PC-9 (cell line): ENCODE data around the gene UBE2G1.

Experiments used
- EZH2 ChIP-seq: fragments of 200-600 bp; sonication (generic); IDR thresholded peaks from 2 replicates; pipeline ENCODE4 v1.8.0; 2017; ENCODE audit warnings: antibody characterized with exemption, low read depth
- TF ChIP-seq, protein P1 (sequence below): fragments of 200-600 bp; sonication (generic); conservative IDR thresholded peaks from 2 replicates; pipeline ENCODE4 v1.6.1; 2017; ENCODE audit warnings: mixed run types, antibody characterized with exemption, mild to moderate bottlenecking, moderate library complexity

DNA sequence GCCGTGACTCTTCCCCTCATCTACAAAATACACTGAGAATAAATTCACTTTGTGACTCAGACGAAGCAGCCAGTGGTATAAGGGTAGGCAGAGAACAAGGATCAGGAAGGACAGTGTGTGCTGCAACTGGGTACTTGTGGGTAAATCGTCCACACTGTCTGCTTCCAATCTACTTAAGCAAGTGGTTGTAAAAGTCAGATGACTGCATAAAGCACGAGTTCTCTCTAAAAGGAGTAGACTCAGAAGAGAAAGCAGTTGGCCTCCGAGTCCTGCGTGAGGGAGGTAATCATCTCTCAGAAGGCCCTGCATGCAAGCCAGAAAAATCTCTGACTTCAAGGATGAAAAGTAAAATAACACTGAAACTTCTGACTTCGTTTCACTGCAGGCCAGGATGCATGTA lies 145.8 kb downstream of the UBE2G1 start:
- TF ChIP-seq, protein P1, sequence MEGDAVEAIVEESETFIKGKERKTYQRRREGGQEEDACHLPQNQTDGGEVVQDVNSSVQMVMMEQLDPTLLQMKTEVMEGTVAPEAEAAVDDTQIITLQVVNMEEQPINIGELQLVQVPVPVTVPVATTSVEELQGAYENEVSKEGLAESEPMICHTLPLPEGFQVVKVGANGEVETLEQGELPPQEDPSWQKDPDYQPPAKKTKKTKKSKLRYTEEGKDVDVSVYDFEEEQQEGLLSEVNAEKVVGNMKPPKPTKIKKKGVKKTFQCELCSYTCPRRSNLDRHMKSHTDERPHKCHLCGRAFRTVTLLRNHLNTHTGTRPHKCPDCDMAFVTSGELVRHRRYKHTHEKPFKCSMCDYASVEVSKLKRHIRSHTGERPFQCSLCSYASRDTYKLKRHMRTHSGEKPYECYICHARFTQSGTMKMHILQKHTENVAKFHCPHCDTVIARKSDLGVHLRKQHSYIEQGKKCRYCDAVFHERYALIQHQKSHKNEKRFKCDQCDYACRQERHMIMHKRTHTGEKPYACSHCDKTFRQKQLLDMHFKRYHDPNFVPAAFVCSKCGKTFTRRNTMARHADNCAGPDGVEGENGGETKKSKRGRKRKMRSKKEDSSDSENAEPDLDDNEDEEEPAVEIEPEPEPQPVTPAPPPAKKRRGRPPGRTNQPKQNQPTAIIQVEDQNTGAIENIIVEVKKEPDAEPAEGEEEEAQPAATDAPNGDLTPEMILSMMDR = no peak
- TF ChIP-seq EZH2 = no peak
